OCI-LY7 (cell line): ENCODE results near the gene PIP4K2A. TPM values are rescaled to one million over a fixed set of nuclear protein-coding genes. Genes with fewer than 3 reads are reported as not detected.

Experiments used
- BruUV-seq: library from RNA; stranded (reverse); fragments of 400-500 nt; replicated peaks from 2 replicates; lab custom pipeline; 2021; lab: Mats Ljungman, UMichigan
- CTCF ChIA-PET: fragments of 300-600 bp; sonication (Branson Sonifier 250); formaldehyde crosslinking; loops from one replicate; lab custom pipeline; 2022; ENCODE audit warnings: antibody characterized with exemption; ENCODE audit not compliant: unreplicated experiment; lab: Charles Lee
- POLR2A ChIA-PET: fragments of 300-600 bp; sonication (Branson Sonifier 250); formaldehyde crosslinking; loops from one replicate; lab custom pipeline; 2022; ENCODE audit warnings: antibody characterized with exemption; lab: Charles Lee
- DNase-seq: peaks from one replicate; pipeline ENCODE4 v3.0.0-alpha.2; 2015; ENCODE audit warnings: low spot score
- H2AFZ ChIP-seq: fragments of 200-600 bp; sonication (generic), shearing (Covaris generic); 2 replicates; pipeline ENCODE4 v1.6.1; 2014; ENCODE audit warnings: mild to moderate bottlenecking, antibody characterized with exemption, low read length, moderate library complexity
- H3K27ac ChIP-seq: fragments of 200-600 bp; sonication (generic); 2 replicates; pipeline ENCODE4 v1.5.1; 2014; ENCODE audit warnings: mixed run types, low read depth, mild to moderate bottlenecking, moderate library complexity, low read length, inconsistent platforms; ENCODE audit not compliant: poor library complexity, severe bottlenecking
- H3K36me3 ChIP-seq: fragments of 200-600 bp; sonication (generic); 2 replicates; pipeline ENCODE4 v1.6.1; 2014; ENCODE audit warnings: mild to moderate bottlenecking, antibody characterized with exemption, low read length, moderate library complexity, mixed read lengths; ENCODE audit not compliant: insufficient read depth
- H3K4me1 ChIP-seq: fragments of 200-600 bp; sonication (generic); 2 replicates; pipeline ENCODE4 v1.5.1; 2014; ENCODE audit warnings: mild to moderate bottlenecking, low read length; ENCODE audit not compliant: insufficient read depth, poor library complexity, severe bottlenecking
- H3K4me2 ChIP-seq: fragments of 200-600 bp; sonication (generic); 2 replicates; pipeline ENCODE4 v1.6.1; 2014; ENCODE audit warnings: mild to moderate bottlenecking, low read length
- H3K4me3 ChIP-seq: fragments of 200-600 bp; sonication (generic); 2 replicates; pipeline ENCODE4 v1.5.1; 2014; ENCODE audit warnings: mild to moderate bottlenecking, low read depth, low read length; ENCODE audit not compliant: poor library complexity, severe bottlenecking
- H3K79me2 ChIP-seq: fragments of 200-600 bp; sonication (generic); 2 replicates; pipeline ENCODE4 v1.6.1; 2016; ENCODE audit warnings: low read depth, mild to moderate bottlenecking, low read length, moderate library complexity, mixed read lengths; ENCODE audit not compliant: insufficient read depth
- H3K9me2 ChIP-seq: fragments of 200-600 bp; sonication (generic); 2 replicates; pipeline ENCODE4 v1.6.1; 2016; ENCODE audit warnings: mild to moderate bottlenecking, low read length, mixed read lengths; ENCODE audit not compliant: insufficient read depth
- H3K9me3 ChIP-seq: fragments of 200-600 bp; sonication (generic); 2 replicates; pipeline ENCODE4 v1.6.1; 2014; ENCODE audit warnings: mild to moderate bottlenecking, mixed run types, low read length, mixed read lengths
- H4K20me1 ChIP-seq: fragments of 200-600 bp; sonication (generic); 2 replicates; pipeline ENCODE4 v1.6.1; 2014; ENCODE audit warnings: mild to moderate bottlenecking, antibody characterized with exemption, low read length, moderate library complexity, mixed read lengths; ENCODE audit not compliant: insufficient read depth
- CTCF ChIP-seq: fragments of 200-600 bp; sonication (generic); conservative IDR thresholded peaks from 2 replicates; pipeline ENCODE4 v1.5.1; 2014; ENCODE audit warnings: mild to moderate bottlenecking, antibody characterized with exemption, low read length, moderate library complexity, mixed read lengths
- EZH2phosphoT487 ChIP-seq: fragments of 200-600 bp; sonication (generic); IDR thresholded peaks from 2 replicates; pipeline ENCODE4 v1.6.1; 2018; ENCODE audit warnings: low read depth, borderline replicate concordance, mild to moderate bottlenecking, mixed run types, antibody characterized with exemption, low read length, moderate library complexity, mixed read lengths
- intact Hi-C: fragments of 100-400 bp; cut with micrococcal nuclease; formaldehyde crosslinking; loops from one replicate; pipeline ENCODE4 v1.10.0; 2022; ENCODE audit not compliant: unreplicated experiment
- total RNA-seq, 2 experiments: library from RNA; depleted of rRNA in 1 of 2; stranded (reverse); fragments of >200 nt in 1 of 2; shearing (Covaris generic) in 1 of 2; gene quantifications; 2 replicates each; pipeline ENCODE4 v1.2.3, GENCODE V29; 2014 to 2022

The PIP4K2A gene
- total RNA-seq, 2 experiments from 2014 or later: 32.5 to 42.6 TPM

GRCh38 chr10:22637491-22637890 lies 76.9 kb downstream of the PIP4K2A start:
- POLR2A ChIA-PET: no interaction called here

GRCh38 chr10:22635650-22636049 lies 78.7 kb downstream of the PIP4K2A start:
- no peaks in the 10 kb centered on the region for H3K9me3 ChIP-seq
- ChIA-PET POLR2A (no interaction called here), CTCF (no interaction called here)
- no peak overlapping the region for H2AFZ ChIP-seq
- H3K4me2 ChIP-seq: no peak overlapping the region
- H3K4me1 ChIP-seq: peaks cover 6% of the 10 kb centered on the region
- H3K79me2 ChIP-seq: no peaks in the 10 kb centered on the region; the same call in 1 of the 2 replicates
- H3K4me3 ChIP-seq: no peak overlapping the region
- no peak for TF ChIP-seq EZH2phosphoT487
- no peak for TF ChIP-seq CTCF
- DNase-seq: no peak
- no peaks in the 10 kb centered on the region for H3K9me2 ChIP-seq
- no peaks in the 10 kb centered on the region for H3K36me3 ChIP-seq
- no peaks in the 10 kb centered on the region for H4K20me1 ChIP-seq
- no TSS peak for BruUV-seq
- intact Hi-C loops: no loop called here
- no peak overlapping the region for H3K27ac ChIP-seq

More at GRCh38 chr10:22637491-22637890, 76.9 kb downstream of the PIP4K2A start:
- CTCF ChIA-PET: no interaction called here
- Histone ChIP-seq H3K36me3 (no peaks in the 10 kb centered on the region), H3K4me2 (no peak overlapping the region), H3K79me2 (no peaks in the 10 kb centered on the region), H3K4me1 (no peaks in the 10 kb centered on the region), H4K20me1 (no peaks in the 10 kb centered on the region), H3K9me3 (no peaks in the 10 kb centered on the region), H3K4me3 (no peak overlapping the region), H2AFZ (no peak overlapping the region), H3K27ac (no peak overlapping the region), H3K9me2 (no peaks in the 10 kb centered on the region)
- BruUV-seq: no TSS peak
- intact Hi-C loops: no loop called here
- no peak for TF ChIP-seq CTCF
- no peak for TF ChIP-seq EZH2phosphoT487
- DNase-seq: no peak

- H3K4me1 ChIP-seq: peaks cover 14% of the 10 kb centered on the region
Measured at GRCh38 chr10:22634606-22635459, 79.5 kb downstream of the PIP4K2A start.

More at GRCh38 chr10:22634606-22635459, 79.5 kb downstream of the PIP4K2A start:
- H3K79me2 ChIP-seq: peaks cover 3% of the 10 kb centered on the region; the same call in 1 of the 2 replicates
- POLR2A ChIA-PET: no interaction called here
- no peaks in the 10 kb centered on the region for H3K36me3 ChIP-seq
- H3K4me2 ChIP-seq: no peak overlapping the region
- H3K4me3 ChIP-seq: no peak overlapping the region
- CTCF ChIA-PET: no interaction called here
- no peak for TF ChIP-seq EZH2phosphoT487
- no peak for TF ChIP-seq CTCF
- H4K20me1 ChIP-seq: no peaks in the 10 kb centered on the region
- no peak overlapping the region for H3K27ac ChIP-seq
- BruUV-seq: no TSS peak
- H3K9me3 ChIP-seq: no peaks in the 10 kb centered on the region
- intact Hi-C loops: loop anchor here (5.0 kb wide), 1 partner anchor 132 kb away; no protein-coding TSS in a partner anchor
- H3K9me2 ChIP-seq: no peaks in the 10 kb centered on the region
- no peak for DNase-seq
- H2AFZ ChIP-seq: no peak overlapping the region
